WTC11 (cell line): ENCODE measurements around the gene CRELD2.

Source experiments
- CTCF ChIP-seq: fragments of 200-600 bp; IDR thresholded peaks from 2 replicates; pipeline ENCODE4 v1.8.0; 2022; ENCODE audit warnings: antibody characterized with exemption
- ZNF138 ChIP-seq: sonication (generic); formaldehyde crosslinking; conservative IDR thresholded peaks from 2 replicates; pipeline ENCODE4 v1.8.1; 2022; ENCODE audit warnings: mild to moderate bottlenecking, moderate library complexity, missing genetic modification reagents

GRCh38 chr22:49944399-49944891, 26.0 kb downstream of the CRELD2 start:
- no peak for TF ChIP-seq CTCF
- no peak for TF ChIP-seq ZNF138
